Lung (tissue), 12 donors: ENCODE data around the gene ITGA5. TPM values are rescaled to one million over a fixed set of nuclear protein-coding genes. Genes with fewer than 3 reads are reported as not detected.
A peak's percentile ranks its signal among the peaks of the same experiment; 100 is the strongest.

Experiments
- ATAC-seq: fragments of 200-7000 bp; cut with Tn5 transposase; one replicate; pipeline ENCODE4 v1.9.1; 2020; ENCODE audit warnings: moderate number of reproducible peaks; ENCODE audit not compliant: insufficient read depth, low FRiP score
- DNase-seq, 3 donors: peaks; one replicate each; pipeline ENCODE4 v3.0.0-alpha.2; 2013 to 2017
- H3K27ac ChIP-seq, 2 donors: one replicate each; pipeline ENCODE4 v1.5.1; 2013; ENCODE audit warnings: mild to moderate bottlenecking in 2 of 2, moderate library complexity in 2 of 2, control low read depth in 1 of 2, inconsistent platforms in 1 of 2, low read depth in 1 of 2, low read length in 1 of 2
- H3K27me3 ChIP-seq, 3 donors: one replicate each; pipeline ENCODE4 v1.5.1; 2013; ENCODE audit warnings: low read length in 2 of 3; ENCODE audit not compliant: control insufficient read depth in 3 of 3, insufficient read depth in 3 of 3
- H3K36me3 ChIP-seq, 4 donors: one replicate each; pipeline ENCODE4 v1.5.1; 2013; ENCODE audit warnings: low read length in 4 of 4, mild to moderate bottlenecking in 1 of 4, moderate library complexity in 1 of 4; ENCODE audit not compliant: control insufficient read depth in 4 of 4, insufficient read depth in 4 of 4
- H3K4me1 ChIP-seq, 5 donors: one replicate each; pipeline ENCODE4 v1.5.1; 2013; ENCODE audit warnings: low read length in 5 of 5, mild to moderate bottlenecking in 2 of 5, moderate library complexity in 1 of 5; ENCODE audit not compliant: control insufficient read depth in 5 of 5, insufficient read depth in 5 of 5
- H3K4me3 ChIP-seq: one replicate; pipeline ENCODE4 v1.5.1; 2013; ENCODE audit warnings: mild to moderate bottlenecking, control low read depth, moderate library complexity
- H3K9ac ChIP-seq, 2 donors: one replicate each; pipeline ENCODE4 v1.5.1; 2013; ENCODE audit warnings: low read length in 2 of 2, control low read depth in 1 of 2; ENCODE audit not compliant: insufficient read depth in 1 of 2
- H3K9me3 ChIP-seq, 4 donors: one replicate each; pipeline ENCODE4 v1.5.1; 2013; ENCODE audit warnings: low read length in 3 of 4, mild to moderate bottlenecking in 1 of 4, moderate library complexity in 1 of 4; ENCODE audit not compliant: control insufficient read depth in 4 of 4, insufficient read depth in 3 of 4
- CTCF ChIP-seq: IDR thresholded peaks from 2 replicates; pipeline ENCODE4 v1.5.1; 2012; ENCODE audit warnings: mild to moderate bottlenecking; ENCODE audit errors: control extremely low read depth, extremely low read depth
- WGBS, 2 donors: extraction: QIAGEN DNeasy Blood & Tissue Kit; methylation state at CpG; one replicate each; pipeline ENCODE4 v1.1.7; 2013; 5-methylcytosine and 5-hydroxymethylcytosine counted together
- polyA plus RNA-seq, 2 donors: library from polyadenylated mRNA; stranded (reverse); fragments of 200-250 nt; gene quantifications; one replicate each; pipeline ENCODE4 v1.2.1, GENCODE V29; 2013
- total RNA-seq, 2 donors: library from RNA; depleted of rRNA in 1 of 2; stranded (reverse); fragments of >200 nt in 1 of 2; gene quantifications; one replicate each; pipeline ENCODE4 v1.2.1, GENCODE V29; 2014 to 2021
- donor health status: control.
- donor health status: control.
- donor health status: Bipolar disorder and iron deficiency.
- donor health status: healthy.
- donor health status: DM: yes; HTN: yes; CAD: no.

The ITGA5 gene
- total and polyA plus RNA-seq, 4 donors: 39.8 to 134 (median 101) TPM

- H3K9me3 ChIP-seq: no peaks in the 10 kb centered on the region
- peaks cover 8 to 24% (median 18%) of the 10 kb centered on the region in 5 donors for H3K4me1 ChIP-seq
- TF ChIP-seq CTCF: no peak
- H3K4me3 ChIP-seq: no peak overlapping the region
- no peaks in the 10 kb centered on the region for H3K36me3 ChIP-seq
- WGBS, 2 donors: 35 to 39% methylated on average over 9 of the region's 9 CpGs
- H3K27ac ChIP-seq: peak overlapping the region; percentile 58 to 84
- DNase-seq: peak; percentile 71 to 83 (median 77)
- peak; percentile 32 for ATAC-seq
- no peaks in the 10 kb centered on the region for H3K27me3 ChIP-seq
- H3K9ac ChIP-seq: no peak overlapping the region
Measured at GRCh38 chr12:54431911-54432814, 13.1 kb upstream of the ITGA5 start.

- H3K9ac ChIP-seq: no peak overlapping the region
- no peak overlapping the region for H3K27ac ChIP-seq
- H3K4me1 ChIP-seq: peaks cover 8 to 24% (median 23%) of the 10 kb centered on the region in 5 donors
- ATAC-seq (no peak), DNase-seq (no peak)
- no peaks in the 10 kb centered on the region for H3K27me3 ChIP-seq
- 89 to 93% methylated on average over 5 of the region's 5 CpGs for WGBS, 2 donors
- H3K9me3 ChIP-seq: no peaks in the 10 kb centered on the region
- no peaks in the 10 kb centered on the region for H3K36me3 ChIP-seq
- H3K4me3 ChIP-seq: no peak overlapping the region
- no peak for TF ChIP-seq CTCF
Measured at GRCh38 chr12:54430471-54431069, 11.5 kb upstream of the ITGA5 start.

- Histone ChIP-seq H3K9ac (no peak overlapping the region), H3K4me3 (no peak overlapping the region), H3K4me1 (peaks cover 8 to 24% (median 23%) of the 10 kb centered on the region in 5 donors), H3K36me3 (no peaks in the 10 kb centered on the region), H3K27ac (peak overlapping the region; percentile 42 to 86), H3K27me3 (no peaks in the 10 kb centered on the region), H3K9me3 (no peaks in the 10 kb centered on the region)
- 56 to 62% methylated on average over 3 of the region's 3 CpGs for WGBS, 2 donors
- DNase-seq (no peak), ATAC-seq (no peak)
- no peak for TF ChIP-seq CTCF
Measured at GRCh38 chr12:54429014-54429471, 10.0 kb upstream of the ITGA5 start.
